HepG2 (cell line): Measurements from ENCODE around the gene VARS1. TPM values are rescaled to one million over a fixed set of nuclear protein-coding genes. Genes with fewer than 3 reads are reported as not detected.

ENCODE experiments used
- ADNP ChIP-seq: sonication (generic); formaldehyde crosslinking; IDR thresholded peaks from 2 replicates; pipeline ENCODE4 v1.4.0; 2020; ENCODE audit warnings: missing genetic modification reagents
- ETS1 ChIP-seq: sonication (generic); formaldehyde crosslinking; IDR thresholded peaks from 2 replicates; pipeline ENCODE4 v1.4.0; 2020; ENCODE audit warnings: missing genetic modification reagents
- HDAC1 ChIP-seq: sonication (generic); formaldehyde crosslinking; IDR thresholded peaks from 2 replicates; pipeline ENCODE4 v1.5.1; 2020; ENCODE audit warnings: mild to moderate bottlenecking, missing genetic modification reagents
- HOXA3 ChIP-seq: sonication (generic); formaldehyde crosslinking; IDR thresholded peaks from 2 replicates; pipeline ENCODE4 v1.5.0; 2020; ENCODE audit warnings: missing genetic modification reagents
- JARID2 ChIP-seq: sonication (generic); formaldehyde crosslinking; IDR thresholded peaks from 2 replicates; pipeline ENCODE4 v1.8.1; 2023; ENCODE audit warnings: missing genetic modification reagents, inconsistent platforms; ENCODE audit not compliant: insufficient replicate concordance
- MIXL1 ChIP-seq: IDR thresholded peaks from 2 replicates; pipeline ENCODE4 v1.6.1; 2016
- MNT ChIP-seq: fragments of 450-650 bp; IDR thresholded peaks from 2 replicates; pipeline ENCODE4 v1.6.1; 2016
- RBM22 ChIP-seq: fragments of 200-400 bp; formaldehyde crosslinking; optimal IDR thresholded peaks from 2 replicates; pipeline ENCODE3; 2017; ENCODE audit warnings: mild to moderate bottlenecking, low read length, moderate library complexity
- REST ChIP-seq, 2 experiments: IDR thresholded peaks; 2 replicates each; pipeline ENCODE4 v1.6.1; 2011 to 2012; ENCODE audit warnings: low read length in 2 of 2, borderline replicate concordance in 1 of 2, low read depth in 1 of 2, mild to moderate bottlenecking in 1 of 2, moderate library complexity in 1 of 2
- SNAI1 ChIP-seq: sonication (generic); formaldehyde crosslinking; IDR thresholded peaks from 2 replicates; pipeline ENCODE4 v1.5.0; 2020; ENCODE audit warnings: mild to moderate bottlenecking, missing genetic modification reagents, borderline replicate concordance
- SNAPC5 ChIP-seq: sonication (generic); formaldehyde crosslinking; IDR thresholded peaks from 2 replicates; pipeline ENCODE4 v1.8.1; 2023; ENCODE audit warnings: mild to moderate bottlenecking, missing genetic modification reagents, borderline replicate concordance
- ZBTB14 ChIP-seq: sonication (generic); formaldehyde crosslinking; IDR thresholded peaks from 2 replicates; pipeline ENCODE4 v1.4.0; 2020; ENCODE audit warnings: missing genetic modification reagents
- ZFP1 ChIP-seq: IDR thresholded peaks from 2 replicates; pipeline ENCODE4 v1.6.1; 2016
- ZFP62 ChIP-seq: sonication (generic); formaldehyde crosslinking; IDR thresholded peaks from 2 replicates; pipeline ENCODE4 v1.4.0; 2020; ENCODE audit warnings: missing genetic modification reagents
- ZNF207 ChIP-seq: fragments of 450-650 bp; IDR thresholded peaks from 2 replicates; pipeline ENCODE4 v1.6.1; 2016; ENCODE audit warnings: antibody characterized with exemption, borderline replicate concordance
- ZNF282 ChIP-seq: fragments of 450-650 bp; IDR thresholded peaks from 2 replicates; pipeline ENCODE4 v1.6.1; 2018; ENCODE audit not compliant: partially characterized antibody
- ZNF496 ChIP-seq: sonication (generic); formaldehyde crosslinking; IDR thresholded peaks from 2 replicates; pipeline ENCODE4 v1.8.1; 2023; ENCODE audit warnings: mild to moderate bottlenecking, moderate library complexity, missing genetic modification reagents; ENCODE audit not compliant: insufficient replicate concordance
- ZNF512 ChIP-seq: sonication (generic); formaldehyde crosslinking; IDR thresholded peaks from 2 replicates; pipeline ENCODE4 v1.4.0; 2020; ENCODE audit warnings: mild to moderate bottlenecking, missing genetic modification reagents
- ZNF674 ChIP-seq: sonication (generic); formaldehyde crosslinking; IDR thresholded peaks from 2 replicates; pipeline ENCODE4 v1.5.0; 2020; ENCODE audit warnings: low read depth, mild to moderate bottlenecking, missing genetic modification reagents
- ZNF891 ChIP-seq: sonication (generic); formaldehyde crosslinking; IDR thresholded peaks from 2 replicates; pipeline ENCODE4 v1.5.0; 2020; ENCODE audit warnings: mild to moderate bottlenecking, missing genetic modification reagents
- ZSCAN30 ChIP-seq: sonication (generic); formaldehyde crosslinking; IDR thresholded peaks from 2 replicates; pipeline ENCODE4 v1.5.0; 2020; ENCODE audit warnings: mild to moderate bottlenecking, missing genetic modification reagents
- polyA plus RNA-seq, 8 experiments: library from polyadenylated mRNA; depleted of rRNA in 3 of 8; stranded (reverse) in 7 of 8; unstranded in 1 of 8; fragments of >200 nt; fragmentation: Illumina TruSeq in 4 of 8; extraction: Trizol in 4 of 8; gene quantifications; 2 replicates each; pipeline versions ENCODE4 v1.2.1 to v1.2.3, GENCODE V29; 2011 to 2016; ENCODE audit warnings: low read depth in 4 of 8, missing spikeins in 1 of 8, mixed read lengths in 1 of 8; ENCODE audit not compliant: insufficient read depth in 1 of 8
- total RNA-seq, 5 experiments: library from RNA; depleted of rRNA; stranded (reverse); fragments of >200 nt; fragmentation: Illumina TruSeq; extraction: Trizol; gene quantifications; 2 replicates each; pipeline ENCODE4 v1.2.3, GENCODE V29; 2016; ENCODE audit warnings: low read depth in 1 of 5

The VARS1 gene
- total and polyA plus RNA-seq, 2 of the 13 experiments (the other 11 are each of a cell fraction or from before 2014, with no cell fraction given): 14.7 to 56.1 TPM

GRCh38 chr6:31795616-31796298 is at the start of gene VARS1 (continued):
- TF ChIP-seq MNT: peak; percentile 81
- TF ChIP-seq ZNF512 (CRISPR knock-in tag): no peak
- no peak for TF ChIP-seq ZNF282
- no peak for TF ChIP-seq ZFP62
- TF ChIP-seq ZNF207: no peak
- TF ChIP-seq ZNF891: peak; percentile 83
- TF ChIP-seq SNAPC5: no peak
- TF ChIP-seq REST (IDR thresholded peaks at IDR 0.05; ENCODE audit: borderline replicate concordance in 1 of 2, low read depth in 1 of 2, low read length in 2 of 2): no peak
- TF ChIP-seq ZFP1 (CRISPR knock-in tag): no peak
- peak; percentile 94 for TF ChIP-seq HDAC1
- TF ChIP-seq HOXA3: peak; percentile 93
- TF ChIP-seq ZBTB14: peak; percentile 76; the same call in 1 of the 2 replicates
- 0 out of 2 replicates have a peak, but pooled peaks have one; percentile 88 for TF ChIP-seq ZNF674 (CRISPR knock-in tag)
- TF ChIP-seq ZNF496: no peak
- peak; percentile 78 for TF ChIP-seq ADNP (CRISPR knock-in tag)
- TF ChIP-seq ETS1: peak; percentile 91; the same call in 1 of the 2 replicates
- no peak for TF ChIP-seq JARID2 (CRISPR knock-in tag)
- TF ChIP-seq ZSCAN30 (CRISPR knock-in tag): no peak
- TF ChIP-seq SNAI1: 0 out of 2 replicates have a peak, but pooled peaks have one; percentile 18
- no peak for TF ChIP-seq RBM22
- TF ChIP-seq MIXL1 (CRISPR knock-in tag): peak; percentile 67; the same call in 1 of the 2 replicates
